Kidney epithelial cell (primary cell): ENCODE data around the gene HLA-E. TPM values are rescaled to one million over a fixed set of nuclear protein-coding genes. Genes with fewer than 3 reads are reported as not detected.
"Not testable (repeated sequence)": the region's sequence is repeated elsewhere in the genome, so short reads cannot be mapped to it uniquely, and the experiment has no call there.

Source experiments
- DNase-seq: peaks from one replicate; pipeline ENCODE4 v3.0.0-alpha.2; 2010; ENCODE audit warnings: low read depth
- H3K27me3 ChIP-seq: 2 replicates; pipeline ENCODE4 v1.6.0; 2011; ENCODE audit warnings: low read length; ENCODE audit not compliant: control insufficient read depth, insufficient read depth
- H3K36me3 ChIP-seq: 2 replicates; pipeline ENCODE4 v1.5.1; 2011; ENCODE audit warnings: low read length; ENCODE audit not compliant: control insufficient read depth, insufficient read depth
- H3K4me3 ChIP-seq: 2 replicates; pipeline ENCODE4 v1.5.1; 2011; ENCODE audit warnings: low read depth, mild to moderate bottlenecking, control low read depth, low read length
- total RNA-seq: library from RNA; depleted of rRNA; stranded (reverse); fragments of >200 nt; gene quantifications from 2 replicates; pipeline ENCODE4 v1.2.3, GENCODE V29; 2015
- TF ChIP-seq, protein P1 (sequence below): IDR thresholded peaks from 2 replicates; pipeline ENCODE4 v1.5.1; 2011; ENCODE audit warnings: mild to moderate bottlenecking, moderate library complexity, low read length, control low read depth, inconsistent platforms; ENCODE audit not compliant: insufficient read depth, poor library complexity, severe bottlenecking

The HLA-E gene
- total RNA-seq, 1 donor from 2014 or later = 109 TPM

DNA sequence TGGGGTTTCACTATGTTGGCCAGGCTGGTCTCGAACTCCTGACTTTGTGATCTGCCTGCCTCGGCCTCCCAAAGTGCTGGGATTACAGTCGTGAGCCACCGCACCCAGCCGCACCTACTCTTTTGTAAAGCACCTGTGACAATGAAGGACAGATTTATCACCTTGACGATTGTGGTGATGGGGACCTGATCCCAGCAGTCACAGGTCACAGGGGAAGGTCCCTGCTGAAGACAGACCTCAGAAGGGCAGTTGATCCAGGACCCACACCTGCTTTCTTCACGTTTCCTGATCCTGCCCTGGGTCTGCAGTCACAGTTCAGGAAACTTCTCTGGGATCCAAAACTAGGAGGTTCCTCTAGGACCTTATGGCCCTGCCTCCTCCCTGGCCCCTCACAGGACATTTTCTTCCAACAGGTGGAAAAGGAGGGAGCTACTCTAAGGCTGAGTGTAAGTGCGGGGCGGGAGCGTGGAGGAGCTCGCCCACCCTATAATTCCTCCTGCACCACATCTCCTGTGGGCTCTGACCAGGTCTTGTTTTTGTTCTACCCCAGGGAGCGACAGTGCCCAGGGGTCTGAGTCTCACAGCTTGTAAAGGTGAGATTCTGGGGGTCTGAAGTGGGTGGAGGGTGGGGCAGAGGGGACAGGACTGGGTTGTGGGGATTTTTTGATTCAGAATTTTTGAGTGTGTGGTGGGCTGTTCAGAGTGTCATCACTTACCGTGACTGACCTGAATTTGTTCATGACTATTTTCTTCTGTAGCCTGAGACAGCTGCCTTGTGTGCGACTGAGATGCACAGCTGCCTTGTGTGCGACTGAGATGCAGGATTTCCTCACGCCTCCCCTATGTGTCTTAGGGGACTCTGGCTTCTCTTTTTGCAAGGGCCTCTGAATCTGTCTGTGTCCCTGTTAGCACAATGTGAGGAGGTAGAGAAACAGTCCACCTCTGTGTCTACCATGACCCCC is 3.0 kb downstream of the HLA-E start:
- no peak overlapping the region for H3K4me3 ChIP-seq
- H3K36me3 ChIP-seq = peaks cover 4% of the 10 kb centered on the region
- DNase-seq = no peak
- no peaks in the 10 kb centered on the region for H3K27me3 ChIP-seq
- TF ChIP-seq, protein P1, sequence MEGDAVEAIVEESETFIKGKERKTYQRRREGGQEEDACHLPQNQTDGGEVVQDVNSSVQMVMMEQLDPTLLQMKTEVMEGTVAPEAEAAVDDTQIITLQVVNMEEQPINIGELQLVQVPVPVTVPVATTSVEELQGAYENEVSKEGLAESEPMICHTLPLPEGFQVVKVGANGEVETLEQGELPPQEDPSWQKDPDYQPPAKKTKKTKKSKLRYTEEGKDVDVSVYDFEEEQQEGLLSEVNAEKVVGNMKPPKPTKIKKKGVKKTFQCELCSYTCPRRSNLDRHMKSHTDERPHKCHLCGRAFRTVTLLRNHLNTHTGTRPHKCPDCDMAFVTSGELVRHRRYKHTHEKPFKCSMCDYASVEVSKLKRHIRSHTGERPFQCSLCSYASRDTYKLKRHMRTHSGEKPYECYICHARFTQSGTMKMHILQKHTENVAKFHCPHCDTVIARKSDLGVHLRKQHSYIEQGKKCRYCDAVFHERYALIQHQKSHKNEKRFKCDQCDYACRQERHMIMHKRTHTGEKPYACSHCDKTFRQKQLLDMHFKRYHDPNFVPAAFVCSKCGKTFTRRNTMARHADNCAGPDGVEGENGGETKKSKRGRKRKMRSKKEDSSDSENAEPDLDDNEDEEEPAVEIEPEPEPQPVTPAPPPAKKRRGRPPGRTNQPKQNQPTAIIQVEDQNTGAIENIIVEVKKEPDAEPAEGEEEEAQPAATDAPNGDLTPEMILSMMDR = no peak

DNA sequence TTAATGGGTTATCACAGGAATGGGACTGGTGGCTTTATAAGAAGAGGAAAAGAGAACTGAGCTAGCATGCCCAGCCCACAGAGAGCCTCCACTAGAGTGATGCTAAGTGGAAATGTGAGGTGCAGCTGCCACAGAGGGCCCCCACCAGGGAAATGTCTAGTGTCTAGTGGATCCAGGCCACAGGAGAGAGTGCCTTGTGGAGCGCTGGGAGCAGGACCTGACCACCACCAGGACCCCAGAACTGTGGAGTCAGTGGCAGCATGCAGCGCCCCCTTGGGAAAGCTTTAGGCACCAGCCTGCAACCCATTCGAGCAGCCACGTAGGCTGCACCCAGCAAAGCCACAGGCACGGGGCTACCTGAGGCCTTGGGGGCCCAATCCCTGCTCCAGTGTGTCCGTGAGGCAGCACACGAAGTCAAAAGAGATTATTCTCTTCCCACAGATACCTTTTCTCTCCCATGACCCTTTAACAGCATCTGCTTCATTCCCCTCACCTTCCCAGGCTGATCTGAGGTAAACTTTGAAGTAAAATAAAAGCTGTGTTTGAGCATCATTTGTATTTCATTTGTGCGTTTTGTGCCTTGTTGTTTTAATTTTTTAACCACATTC is 4.4 kb downstream of the HLA-E start:
- Histone ChIP-seq H3K4me3 (no peak overlapping the region), H3K36me3 (peaks cover 4% of the 10 kb centered on the region), H3K27me3 (no peaks in the 10 kb centered on the region)
- DNase-seq = no peak
- TF ChIP-seq, protein P1 = peak; percentile 21

DNA sequence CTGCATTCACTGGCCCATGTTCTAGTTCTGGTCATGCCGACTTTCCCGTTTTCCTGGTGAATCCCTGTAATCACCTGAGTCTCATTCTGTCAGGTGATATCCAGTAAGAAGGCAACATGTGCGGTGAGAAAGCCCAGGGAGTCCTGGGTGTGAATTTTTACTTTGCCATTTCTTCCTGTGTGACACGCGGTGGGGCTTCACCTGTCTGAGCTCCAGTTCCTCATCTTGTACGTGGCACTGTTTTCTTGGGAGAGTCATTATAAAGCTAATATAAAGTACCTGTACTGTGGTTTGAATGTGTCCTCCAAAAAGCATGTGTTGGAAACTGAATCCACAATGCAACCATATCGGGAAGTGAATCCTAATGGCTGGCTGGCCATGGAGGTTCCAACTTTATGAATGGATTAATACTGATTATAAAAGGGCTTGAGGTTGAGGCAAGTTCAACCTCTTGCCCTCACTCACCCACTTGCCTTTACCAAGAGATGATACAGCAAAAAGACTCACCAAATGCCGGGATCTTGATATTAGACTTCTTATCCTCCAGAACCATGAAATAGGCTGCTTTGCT is 5.1 kb downstream of the HLA-E start:
- no peak for DNase-seq
- TF ChIP-seq, protein P1 = no peak
- Histone ChIP-seq H3K4me3 (no peak overlapping the region), H3K36me3 (peaks cover 4% of the 10 kb centered on the region), H3K27me3 (no peaks in the 10 kb centered on the region)

DNA sequence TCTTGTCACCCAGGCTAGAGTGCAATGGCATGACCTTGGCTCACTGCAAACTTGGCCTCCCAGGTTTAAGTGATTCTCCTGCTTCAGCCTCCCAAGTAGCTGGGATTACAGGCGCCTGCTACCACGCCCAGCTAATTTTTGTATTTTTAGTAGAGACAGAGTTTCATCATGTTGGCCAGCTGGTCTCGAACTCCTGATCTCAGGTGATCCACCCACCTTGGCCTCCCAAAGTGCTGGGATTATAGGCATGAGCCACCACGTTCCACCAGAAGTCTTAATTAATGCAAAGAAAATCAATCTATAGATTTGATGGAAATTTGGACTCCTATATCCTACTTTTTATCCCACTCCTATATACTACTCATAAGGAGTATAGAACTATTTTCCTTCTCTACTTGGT is 5.8 kb downstream of the HLA-E start:
- not testable (repeated sequence) for DNase-seq, H3K4me3 ChIP-seq, H3K27me3 ChIP-seq, H3K36me3 ChIP-seq

GRCh38 chr6:30495993-30496392 is 6.7 kb downstream of the HLA-E start:
- Histone ChIP-seq H3K36me3 (peaks cover 2% of the 10 kb centered on the region), H3K27me3 (no peaks in the 10 kb centered on the region), H3K4me3 (no peak overlapping the region)
- TF ChIP-seq, protein P1 = no peak
- DNase-seq = no peak

DNA sequence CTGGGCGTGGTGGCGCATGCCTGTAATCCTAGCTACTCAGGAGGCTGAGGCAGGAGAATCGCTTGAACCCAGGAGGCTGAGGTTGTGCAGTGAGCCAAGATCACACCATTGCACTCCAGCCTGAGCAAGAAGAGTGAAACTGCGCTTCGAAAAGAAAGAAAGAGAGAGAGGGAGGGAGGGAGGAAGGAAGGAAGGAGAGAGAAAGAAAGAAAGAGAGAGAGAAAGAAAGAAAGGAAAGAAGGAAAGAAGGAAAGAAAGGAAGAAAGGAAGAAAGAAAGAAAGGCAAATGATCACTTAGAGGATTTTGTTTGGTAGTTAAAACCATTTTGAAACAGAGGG is 7.9 kb downstream of the HLA-E start:
- H3K4me3 ChIP-seq, H3K36me3 ChIP-seq, DNase-seq, H3K27me3 ChIP-seq: not testable (repeated sequence)
